ENCODE measurements around the gene GLT8D1.

DNA sequence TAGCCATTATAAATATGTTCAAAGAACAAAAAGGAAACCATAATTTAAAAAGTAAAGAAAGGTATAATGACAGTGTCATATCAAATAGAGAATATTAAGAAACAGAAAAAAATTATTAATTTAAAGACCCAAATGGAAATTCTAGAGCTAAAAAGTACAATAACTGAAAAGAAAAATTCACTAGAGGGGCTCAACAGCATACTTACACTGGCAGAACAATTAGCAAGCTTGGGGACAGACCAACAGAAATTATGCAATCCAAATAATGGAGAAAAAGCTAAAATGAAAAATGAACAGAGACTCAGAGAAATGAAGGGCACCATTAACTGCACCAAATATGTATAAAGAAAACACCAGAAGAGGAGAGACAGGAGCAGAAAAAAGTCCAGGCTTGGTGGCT, 14.0 kb upstream of the GLT8D1 start:
- TF ChIP-seq EZH2phosphoT487 (IDR thresholded peaks at IDR 0.05; ENCODE audit: borderline replicate concordance, low read depth, low read length) = no peak
- TF ChIP-seq, protein P1, sequence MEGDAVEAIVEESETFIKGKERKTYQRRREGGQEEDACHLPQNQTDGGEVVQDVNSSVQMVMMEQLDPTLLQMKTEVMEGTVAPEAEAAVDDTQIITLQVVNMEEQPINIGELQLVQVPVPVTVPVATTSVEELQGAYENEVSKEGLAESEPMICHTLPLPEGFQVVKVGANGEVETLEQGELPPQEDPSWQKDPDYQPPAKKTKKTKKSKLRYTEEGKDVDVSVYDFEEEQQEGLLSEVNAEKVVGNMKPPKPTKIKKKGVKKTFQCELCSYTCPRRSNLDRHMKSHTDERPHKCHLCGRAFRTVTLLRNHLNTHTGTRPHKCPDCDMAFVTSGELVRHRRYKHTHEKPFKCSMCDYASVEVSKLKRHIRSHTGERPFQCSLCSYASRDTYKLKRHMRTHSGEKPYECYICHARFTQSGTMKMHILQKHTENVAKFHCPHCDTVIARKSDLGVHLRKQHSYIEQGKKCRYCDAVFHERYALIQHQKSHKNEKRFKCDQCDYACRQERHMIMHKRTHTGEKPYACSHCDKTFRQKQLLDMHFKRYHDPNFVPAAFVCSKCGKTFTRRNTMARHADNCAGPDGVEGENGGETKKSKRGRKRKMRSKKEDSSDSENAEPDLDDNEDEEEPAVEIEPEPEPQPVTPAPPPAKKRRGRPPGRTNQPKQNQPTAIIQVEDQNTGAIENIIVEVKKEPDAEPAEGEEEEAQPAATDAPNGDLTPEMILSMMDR (conservative IDR thresholded peaks at IDR 0.05; ENCODE audit: low read length) = no peak
